IMR-90 (cell line): ENCODE data around the gene CYB561A3. TPM values are rescaled to one million over a fixed set of nuclear protein-coding genes. Genes with fewer than 3 reads are reported as not detected.

Experiments used
- ATAC-seq: fragments of 200-7000 bp; cut with Tn5 transposase; 2 replicates; pipeline ENCODE4 v1.9.1; 2020; ENCODE audit warnings: low read depth, mild to moderate bottlenecking, moderate library complexity
- BruUV-seq: library from RNA; stranded (reverse); fragments of 400-500 nt; replicated peaks from 2 replicates; lab custom pipeline; 2021; lab: Mats Ljungman, UMichigan
- CTCF ChIA-PET: fragments of 300-600 bp; formaldehyde crosslinking; extraction: SDS; loops from one replicate; lab custom pipeline; 2021; ENCODE audit warnings: antibody characterized with exemption; lab: Yijun Ruan, JAX
- POLR2A ChIA-PET: fragments of 300-600 bp; sonication (Branson Sonifier 250); formaldehyde crosslinking; loops from one replicate; lab custom pipeline; 2022; ENCODE audit warnings: antibody characterized with exemption; ENCODE audit not compliant: unreplicated experiment; lab: Charles Lee
- DNase-seq: peaks from one replicate; pipeline ENCODE4 v3.0.0; 2013
- H2AFZ ChIP-seq: replicated peaks from 2 replicates; pipeline ENCODE3; 2013; ENCODE audit warnings: low read length, mild to moderate bottlenecking; ENCODE audit not compliant: poor library complexity
- H2AK5ac ChIP-seq: 2 replicates; pipeline ENCODE4 v1.6.1; 2013; ENCODE audit warnings: low read depth, low read length, inconsistent platforms
- H2AK9ac ChIP-seq: replicated peaks from 2 replicates; pipeline ENCODE3; 2013; ENCODE audit warnings: mild to moderate bottlenecking, low read depth, low read length, moderate library complexity; ENCODE audit not compliant: poor library complexity
- H2BK120ac ChIP-seq: 2 replicates; pipeline ENCODE4 v1.6.1; 2013; ENCODE audit warnings: low read depth, low read length, inconsistent platforms
- H2BK15ac ChIP-seq: 3 replicates; pipeline ENCODE4 v1.6.1; 2013; ENCODE audit warnings: low read depth, low read length, inconsistent platforms
- H2BK20ac ChIP-seq: 2 replicates; pipeline ENCODE4 v1.6.1; 2013; ENCODE audit warnings: low read depth, mild to moderate bottlenecking, inconsistent platforms, low read length, moderate library complexity
- H2BK5ac ChIP-seq: 2 replicates; pipeline ENCODE4 v1.6.1; 2013; ENCODE audit warnings: mild to moderate bottlenecking, low read depth, low read length, inconsistent platforms; ENCODE audit not compliant: poor library complexity, severe bottlenecking
- H3K14ac ChIP-seq: replicated peaks from 2 replicates; pipeline ENCODE4 v1.6.1; 2013; ENCODE audit warnings: low read depth, low read length, inconsistent platforms
- H3K18ac ChIP-seq: 2 replicates; pipeline ENCODE4 v1.6.1; 2013; ENCODE audit warnings: low read depth, low read length, control low read depth
- H3K23ac ChIP-seq: 2 replicates; pipeline ENCODE4 v1.6.1; 2013; ENCODE audit warnings: low read depth, low read length, inconsistent platforms
- H3K27ac ChIP-seq: 2 replicates; pipeline ENCODE4 v1.5.1; 2013; ENCODE audit warnings: mild to moderate bottlenecking, control low read depth, low read length; ENCODE audit not compliant: insufficient read depth
- H3K27me3 ChIP-seq: 2 replicates; pipeline ENCODE4 v1.6.1; 2013; ENCODE audit warnings: low read length; ENCODE audit not compliant: control insufficient read depth, insufficient read depth
- H3K36me3 ChIP-seq: 2 replicates; pipeline ENCODE4 v1.6.1; 2013; ENCODE audit warnings: low read length, mixed read lengths; ENCODE audit not compliant: control insufficient read depth, insufficient read depth
- H3K4ac ChIP-seq: 2 replicates; pipeline ENCODE4 v1.6.1; 2013; ENCODE audit warnings: low read depth, low read length, inconsistent platforms
- H3K4me1 ChIP-seq: 2 replicates; pipeline ENCODE4 v1.6.1; 2013; ENCODE audit warnings: low read length, mixed read lengths; ENCODE audit not compliant: control insufficient read depth, insufficient read depth
- H3K4me2 ChIP-seq: 2 replicates; pipeline ENCODE4 v1.6.1; 2013; ENCODE audit warnings: low read depth, mild to moderate bottlenecking, control low read depth, low read length, moderate library complexity
- H3K4me3 ChIP-seq: 2 replicates; pipeline ENCODE4 v1.5.1; 2013; ENCODE audit warnings: low read depth, mild to moderate bottlenecking, control low read depth, low read length, moderate library complexity; ENCODE audit not compliant: insufficient read depth
- H3K56ac ChIP-seq: 2 replicates; pipeline ENCODE4 v1.6.1; 2013; ENCODE audit warnings: low read length, inconsistent platforms; ENCODE audit not compliant: insufficient read depth; ENCODE audit errors: extremely low read depth
- H3K79me1 ChIP-seq, 2 experiments: 2 replicates each; pipeline ENCODE4 v1.6.1; 2013; ENCODE audit warnings: low read length in 2 of 2, inconsistent platforms in 1 of 2, low read depth in 1 of 2
- H3K9ac ChIP-seq: 2 replicates; pipeline ENCODE4 v1.6.1; 2013; ENCODE audit warnings: low read depth, low read length, control low read depth
- H3K9me1 ChIP-seq: 2 replicates; pipeline ENCODE4 v1.6.1; 2013; ENCODE audit warnings: low read length, inconsistent platforms; ENCODE audit not compliant: insufficient read depth
- H3K9me3 ChIP-seq: 2 replicates; pipeline ENCODE4 v1.6.1; 2013; ENCODE audit warnings: low read length; ENCODE audit not compliant: control insufficient read depth, insufficient read depth
- H4K20me1 ChIP-seq: 2 replicates; pipeline ENCODE4 v1.6.1; 2013; ENCODE audit warnings: low read length, inconsistent platforms; ENCODE audit not compliant: insufficient read depth
- H4K5ac ChIP-seq: 2 replicates; pipeline ENCODE4 v1.6.1; 2013; ENCODE audit warnings: mild to moderate bottlenecking, low read depth, low read length, control low read depth
- H4K8ac ChIP-seq, 2 experiments: 2 replicates each; pipeline ENCODE4 v1.6.1; 2013; ENCODE audit warnings: low read depth in 2 of 2, low read length in 2 of 2, control low read depth in 1 of 2, inconsistent platforms in 1 of 2
- H4K91ac ChIP-seq: 2 replicates; pipeline ENCODE4 v1.6.1; 2013; ENCODE audit warnings: low read depth, low read length, inconsistent platforms; ENCODE audit not compliant: insufficient read depth
- CEBPB ChIP-seq: IDR thresholded peaks from 2 replicates; pipeline ENCODE4 v1.6.1; 2012; ENCODE audit warnings: low read depth, low read length, improper control_type of control experiment
- FOS ChIP-seq: fragments of 150-350 bp; IDR thresholded peaks from 2 replicates; pipeline ENCODE4 v1.6.1; 2016; ENCODE audit warnings: low read depth, low read length
- MAFK ChIP-seq: IDR thresholded peaks from 2 replicates; pipeline ENCODE4 v1.6.1; 2012; ENCODE audit warnings: low read depth, low read length, improper control_type of control experiment
- SMC3 ChIP-seq: fragments of 150-350 bp; IDR thresholded peaks from 2 replicates; pipeline ENCODE4 v1.6.1; 2016; ENCODE audit warnings: low read depth, mild to moderate bottlenecking, antibody characterized with exemption, low read length, moderate library complexity
- WGBS, 2 experiments: methylation state at CpG; one replicate each; pipeline versions ENCODE4 v1.1.5 to v1.1.7; 2013; ENCODE audit warnings: missing lambda C conversion rate in 2 of 2; ENCODE audit not compliant: insufficient read length in 1 of 2; ENCODE audit errors: extremely low coverage in 2 of 2; 5-methylcytosine and 5-hydroxymethylcytosine counted together
- dilution Hi-C: fragments of 300-500 bp; cut with HindIII; formaldehyde crosslinking; loops from one replicate; pipeline ENCODE4 v1.14.3; 2018; ENCODE audit warnings: low sequenced_read_pairs; ENCODE audit not compliant: unreplicated experiment
- in situ Hi-C: fragments of 300-500 bp; cut with MboI; formaldehyde crosslinking; loops from 3 replicates; pipeline ENCODE4 v1.14.3; 2019; ENCODE audit warnings: low sequenced_read_pairs, inconsistent platforms, mixed read lengths
- intact Hi-C: fragments of 100-400 bp; cut with micrococcal nuclease; formaldehyde crosslinking; loops from 2 replicates; pipeline ENCODE4 v1.10.0; 2022
- polyA plus RNA-seq, 3 experiments: library from polyadenylated mRNA; depleted of rRNA; stranded (reverse); fragments of >200 nt; gene quantifications; 2 replicates each; pipeline ENCODE4 v1.2.3, GENCODE V29; 2012; ENCODE audit warnings: low replicate concordance in 1 of 3
- total RNA-seq: library from RNA; depleted of rRNA; stranded (reverse); fragments of >200 nt; gene quantifications from 2 replicates; pipeline ENCODE4 v1.2.3, GENCODE V29; 2012

CYB561A3 gene
- total and polyA plus RNA-seq, 2 of the 4 experiments (the other 2 are of a cell fraction) = 13.6 to 39.2 TPM

DNA sequence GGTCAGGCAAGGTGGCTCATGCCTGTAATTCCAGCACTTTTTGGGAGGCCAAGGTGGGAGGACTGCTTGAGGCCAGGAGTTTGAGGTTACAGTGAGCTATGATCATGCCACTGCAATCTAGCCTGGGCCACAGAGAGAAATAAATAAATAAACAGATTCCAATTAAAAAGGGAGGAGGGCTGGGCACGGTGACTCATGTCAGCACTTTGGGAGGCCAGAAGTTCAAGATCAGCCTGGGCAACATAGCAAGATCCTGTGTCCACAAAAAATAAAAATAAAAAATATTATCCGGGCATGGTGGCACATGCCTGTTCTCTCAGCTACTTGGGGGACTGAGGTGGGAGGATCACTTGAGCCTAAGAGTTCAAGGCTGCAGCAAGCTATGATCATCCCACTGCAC, 7.5 kb downstream of the CYB561A3 start:
- H3K18ac ChIP-seq = no peak overlapping the region
- H3K4me1 ChIP-seq = no peaks in the 10 kb centered on the region
- no CpG with 5 or more reads among the region's 2 CpGs for WGBS, 2 experiments
- H3K23ac ChIP-seq = no peak overlapping the region
- no peak overlapping the region for H3K14ac ChIP-seq
- H4K20me1 ChIP-seq = no peaks in the 10 kb centered on the region
- in situ Hi-C loops (no loop called here), intact Hi-C loops (no loop called here), dilution Hi-C loops (no loop called here)
- H3K79me1 ChIP-seq = peaks cover 8 to 12% of the 10 kb centered on the region in 2 experiments
- H3K9me1 ChIP-seq = peaks cover 9% of the 10 kb centered on the region
- no peak overlapping the region for H2AK5ac ChIP-seq
- no peak for TF ChIP-seq CEBPB
- no peak for TF ChIP-seq MAFK
- TF ChIP-seq SMC3 = no peak
- TF ChIP-seq FOS = no peak
- POLR2A ChIA-PET = no interaction called here
- H2BK15ac ChIP-seq = no peak overlapping the region
- H3K9ac ChIP-seq = no peak overlapping the region
- H3K27ac ChIP-seq = no peak overlapping the region
- no peak overlapping the region for H3K4ac ChIP-seq
- no peaks in the 10 kb centered on the region for H3K27me3 ChIP-seq
- ATAC-seq = no peak
- H2AFZ ChIP-seq = no peak overlapping the region
- no peak for DNase-seq
- no peak overlapping the region for H3K4me3 ChIP-seq
- no peak overlapping the region for H2AK9ac ChIP-seq
- no TSS peak for BruUV-seq
- no peaks in the 10 kb centered on the region for H3K9me3 ChIP-seq
- no peak overlapping the region for H4K5ac ChIP-seq
- H2BK20ac ChIP-seq = no peak overlapping the region
- H2BK5ac ChIP-seq = no peak overlapping the region
- no peak overlapping the region for H4K91ac ChIP-seq
- no peak overlapping the region for H2BK120ac ChIP-seq
- CTCF ChIA-PET = no interaction called here
- H3K4me2 ChIP-seq = no peak overlapping the region
- H3K56ac ChIP-seq = no peak overlapping the region
- H3K36me3 ChIP-seq = peaks cover 38% of the 10 kb centered on the region
- no peak overlapping the region for H4K8ac ChIP-seq
